ENCODE data around the gene PNRC1.

GRCh38 chr6:89042664-89043063, 37.9 kb upstream of the PNRC1 start:
- TF ChIP-seq CTCF (IDR thresholded peaks at IDR 0.05), result no peak
- no peak for TF ChIP-seq POLR2A (IDR thresholded peaks at IDR 0.05)
- no peak for TF ChIP-seq POLR2AphosphoS5 (IDR thresholded peaks at IDR 0.05)

Measured in breast epithelium (tissue), 3 donors.